Measurements from ENCODE around the gene DCUN1D2.
"Not testable (repeated sequence)": the region's sequence is repeated elsewhere in the genome, so short reads cannot be mapped to it uniquely, and the experiment has no call there.

DNA sequence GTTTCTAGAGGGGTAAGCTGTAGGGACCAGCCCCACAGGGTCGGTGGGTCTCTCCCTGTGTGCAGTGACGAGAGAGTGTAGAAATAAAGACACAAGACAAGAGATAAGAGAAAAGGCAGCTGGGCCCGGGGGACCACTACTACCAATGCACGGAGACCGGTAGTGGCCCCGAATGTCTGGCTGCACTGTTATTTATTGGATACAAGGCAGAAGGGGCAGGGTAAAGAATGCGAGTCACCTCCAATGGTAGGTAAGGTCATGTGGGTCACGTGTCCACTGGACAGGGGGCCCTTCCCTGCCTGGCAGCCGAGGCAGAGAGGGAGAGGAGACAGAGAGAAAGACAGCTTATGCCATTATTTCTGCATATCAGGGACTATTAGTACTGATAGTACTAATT lies 40.2 kb downstream of the DCUN1D2 start:
- TF ChIP-seq, protein P1, sequence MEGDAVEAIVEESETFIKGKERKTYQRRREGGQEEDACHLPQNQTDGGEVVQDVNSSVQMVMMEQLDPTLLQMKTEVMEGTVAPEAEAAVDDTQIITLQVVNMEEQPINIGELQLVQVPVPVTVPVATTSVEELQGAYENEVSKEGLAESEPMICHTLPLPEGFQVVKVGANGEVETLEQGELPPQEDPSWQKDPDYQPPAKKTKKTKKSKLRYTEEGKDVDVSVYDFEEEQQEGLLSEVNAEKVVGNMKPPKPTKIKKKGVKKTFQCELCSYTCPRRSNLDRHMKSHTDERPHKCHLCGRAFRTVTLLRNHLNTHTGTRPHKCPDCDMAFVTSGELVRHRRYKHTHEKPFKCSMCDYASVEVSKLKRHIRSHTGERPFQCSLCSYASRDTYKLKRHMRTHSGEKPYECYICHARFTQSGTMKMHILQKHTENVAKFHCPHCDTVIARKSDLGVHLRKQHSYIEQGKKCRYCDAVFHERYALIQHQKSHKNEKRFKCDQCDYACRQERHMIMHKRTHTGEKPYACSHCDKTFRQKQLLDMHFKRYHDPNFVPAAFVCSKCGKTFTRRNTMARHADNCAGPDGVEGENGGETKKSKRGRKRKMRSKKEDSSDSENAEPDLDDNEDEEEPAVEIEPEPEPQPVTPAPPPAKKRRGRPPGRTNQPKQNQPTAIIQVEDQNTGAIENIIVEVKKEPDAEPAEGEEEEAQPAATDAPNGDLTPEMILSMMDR (conservative IDR thresholded peaks at IDR 0.05) = not testable (repeated sequence)
- not testable (repeated sequence) for TF ChIP-seq EZH2 (IDR thresholded peaks at IDR 0.05; ENCODE audit: low read depth)
